HEK293T (cell line): ENCODE data around the gene CRHR2.

Experiments used
- CTCF ChIA-PET: fragments of 350-600 bp; formaldehyde crosslinking; extraction: SDS; loops from one replicate; lab custom pipeline; 2021; ENCODE audit warnings: antibody characterized with exemption, inconsistent platforms; lab: Yijun Ruan, JAX
- POLR2A ChIA-PET: fragments of 350-600 bp; formaldehyde crosslinking; extraction: SDS; loops from one replicate; lab custom pipeline; 2020; ENCODE audit warnings: antibody characterized with exemption, inconsistent platforms; lab: Yijun Ruan, JAX
- DNase-seq: peaks from one replicate; pipeline ENCODE4 v3.0.0; 2012; ENCODE audit warnings: mixed read lengths; ENCODE audit errors: extremely low spot score
- ARNT ChIP-seq: fragments of 450-650 bp; IDR thresholded peaks from 2 replicates; pipeline ENCODE4 v1.6.1; 2017; ENCODE audit warnings: mild to moderate bottlenecking
- BHLHE40 ChIP-seq: fragments of 450-650 bp; IDR thresholded peaks from 2 replicates; pipeline ENCODE4 v1.6.1; 2016; ENCODE audit warnings: mild to moderate bottlenecking, moderate library complexity, borderline replicate concordance
- CTBP1 ChIP-seq: fragments of 450-650 bp; IDR thresholded peaks from 2 replicates; pipeline ENCODE4 v1.6.1; 2016; ENCODE audit warnings: borderline replicate concordance
- ELF4 ChIP-seq: fragments of 450-650 bp; IDR thresholded peaks from 2 replicates; pipeline ENCODE4 v1.6.1; 2017; ENCODE audit warnings: antibody characterized with exemption
- FOXA1 ChIP-seq: fragments of 450-650 bp; IDR thresholded peaks from 2 replicates; pipeline ENCODE4 v1.6.1; 2016; ENCODE audit warnings: mild to moderate bottlenecking
- FOXK2 ChIP-seq: fragments of 450-650 bp; IDR thresholded peaks from 2 replicates; pipeline ENCODE4 v1.6.1; 2016; ENCODE audit warnings: mild to moderate bottlenecking
- FOXM1 ChIP-seq: fragments of 450-650 bp; IDR thresholded peaks from 2 replicates; pipeline ENCODE4 v1.6.1; 2017; ENCODE audit warnings: mild to moderate bottlenecking, borderline replicate concordance
- HDGF ChIP-seq: fragments of 450-650 bp; IDR thresholded peaks from 2 replicates; pipeline ENCODE4 v1.6.1; 2017; ENCODE audit warnings: antibody characterized with exemption, borderline replicate concordance
- L3MBTL2 ChIP-seq: fragments of 450-650 bp; conservative IDR thresholded peaks from 2 replicates; pipeline ENCODE4 v1.6.1; 2016; ENCODE audit warnings: mild to moderate bottlenecking
- LEF1 ChIP-seq: fragments of 450-650 bp; IDR thresholded peaks from 2 replicates; pipeline ENCODE4 v1.6.1; 2017; ENCODE audit warnings: mild to moderate bottlenecking, borderline replicate concordance
- NFRKB ChIP-seq: fragments of 450-650 bp; IDR thresholded peaks from 2 replicates; pipeline ENCODE4 v1.6.1; 2016; ENCODE audit warnings: mild to moderate bottlenecking, moderate library complexity
- SP1 ChIP-seq: fragments of 450-650 bp; IDR thresholded peaks from 2 replicates; pipeline ENCODE4 v1.6.1; 2017
- SUZ12 ChIP-seq: fragments of 450-650 bp; IDR thresholded peaks from 2 replicates; pipeline ENCODE4 v1.6.1; 2016; ENCODE audit warnings: mild to moderate bottlenecking
- TARDBP ChIP-seq: fragments of 450-650 bp; IDR thresholded peaks from 2 replicates; pipeline ENCODE4 v1.6.1; 2016
- ZNF384 ChIP-seq: fragments of 450-650 bp; IDR thresholded peaks from 2 replicates; pipeline ENCODE4 v1.6.1; 2016
- TF ChIP-seq, protein P1 (sequence below): fragments of 450-650 bp; IDR thresholded peaks from 2 replicates; pipeline ENCODE4 v1.6.1; 2016

The CRHR2 gene

DNA sequence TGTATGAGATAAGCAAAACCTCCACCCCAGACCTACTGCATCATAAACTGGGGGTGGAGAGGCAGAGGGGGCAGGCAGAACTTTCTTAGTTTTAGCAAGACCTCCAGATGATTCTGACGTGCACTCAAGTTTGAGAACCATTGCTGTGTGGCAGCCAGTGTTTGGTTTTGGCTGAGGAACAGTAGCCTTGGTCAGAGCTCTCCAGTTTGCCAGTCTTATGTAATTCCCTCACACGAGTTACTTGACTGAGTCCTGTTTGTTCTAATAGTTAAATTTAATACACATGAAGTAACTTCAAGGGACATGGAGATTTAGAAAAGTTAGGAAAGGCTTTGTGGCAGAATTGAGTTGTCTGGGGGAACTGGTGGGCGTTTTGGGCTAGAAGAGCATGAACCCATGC, 49.0 kb downstream of the CRHR2 start:
- CTCF ChIA-PET, result no interaction called here
- DNase-seq, result no peak
- POLR2A ChIA-PET, result no interaction called here
- TF ChIP-seq LEF1, result no peak
- no peak for TF ChIP-seq FOXM1
- TF ChIP-seq, protein P1, sequence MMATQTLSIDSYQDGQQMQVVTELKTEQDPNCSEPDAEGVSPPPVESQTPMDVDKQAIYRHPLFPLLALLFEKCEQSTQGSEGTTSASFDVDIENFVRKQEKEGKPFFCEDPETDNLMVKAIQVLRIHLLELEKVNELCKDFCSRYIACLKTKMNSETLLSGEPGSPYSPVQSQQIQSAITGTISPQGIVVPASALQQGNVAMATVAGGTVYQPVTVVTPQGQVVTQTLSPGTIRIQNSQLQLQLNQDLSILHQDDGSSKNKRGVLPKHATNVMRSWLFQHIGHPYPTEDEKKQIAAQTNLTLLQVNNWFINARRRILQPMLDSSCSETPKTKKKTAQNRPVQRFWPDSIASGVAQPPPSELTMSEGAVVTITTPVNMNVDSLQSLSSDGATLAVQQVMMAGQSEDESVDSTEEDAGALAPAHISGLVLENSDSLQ, result no peak
- no peak for TF ChIP-seq NFRKB
- TF ChIP-seq ELF4, result no peak

DNA sequence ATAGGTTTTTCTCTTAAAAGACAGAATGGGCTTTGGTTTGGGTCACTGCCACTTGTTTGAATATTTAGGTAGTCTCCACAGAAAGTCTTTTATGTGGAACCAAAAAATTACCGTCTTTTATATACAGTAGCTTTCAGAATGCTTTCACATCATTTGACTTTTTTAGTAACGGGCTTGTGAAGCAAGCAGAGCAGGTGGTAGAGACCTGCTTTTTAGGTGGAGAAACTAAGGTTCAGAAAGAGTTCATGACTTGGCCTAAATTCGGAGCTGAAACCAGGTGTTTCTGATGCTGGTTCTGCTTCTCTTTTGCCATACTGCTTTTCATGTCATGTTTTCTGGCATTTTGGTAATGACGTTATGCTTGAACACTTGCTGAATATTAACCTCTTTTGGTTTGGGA, 51.3 kb downstream of the CRHR2 start:
- TF ChIP-seq, protein P1, result no peak
- TF ChIP-seq TARDBP (no peak), FOXK2 (no peak), NFRKB (no peak), CTBP1 (no peak), ARNT (no peak), L3MBTL2 (no peak), ELF4 (no peak), FOXM1 (no peak), LEF1 (no peak)
- no peak for DNase-seq
- ChIA-PET POLR2A (no interaction called here), CTCF (interaction anchor here (0.6 kb wide), 1 partner anchor 349 kb away, joined by 4 read pairs; no protein-coding TSS in a partner anchor)

DNA sequence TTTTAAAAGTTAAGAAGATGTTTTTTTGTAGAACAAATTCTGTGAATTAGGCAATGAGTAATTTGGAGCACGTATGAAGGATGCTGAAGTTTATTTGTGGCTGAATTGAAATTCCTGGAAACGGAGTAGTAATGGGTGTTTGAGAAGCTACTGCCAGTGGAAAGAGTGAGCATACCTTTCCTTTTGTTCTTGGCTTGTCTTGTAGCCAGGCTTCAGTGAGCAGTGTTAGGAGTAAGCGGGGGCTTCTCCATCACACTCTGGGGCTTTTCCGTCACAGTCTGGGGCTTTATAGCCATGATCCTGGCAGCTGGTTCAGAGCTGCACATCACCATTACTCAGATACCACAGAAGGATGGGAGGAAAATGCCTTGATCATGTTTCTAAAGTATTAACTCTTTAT, 55.2 kb downstream of the CRHR2 start:
- TF ChIP-seq HDGF (no peak), TARDBP (no peak), ZNF384 (no peak)
- DNase-seq, result no peak
- ChIA-PET CTCF (no interaction called here), POLR2A (no interaction called here)

DNA sequence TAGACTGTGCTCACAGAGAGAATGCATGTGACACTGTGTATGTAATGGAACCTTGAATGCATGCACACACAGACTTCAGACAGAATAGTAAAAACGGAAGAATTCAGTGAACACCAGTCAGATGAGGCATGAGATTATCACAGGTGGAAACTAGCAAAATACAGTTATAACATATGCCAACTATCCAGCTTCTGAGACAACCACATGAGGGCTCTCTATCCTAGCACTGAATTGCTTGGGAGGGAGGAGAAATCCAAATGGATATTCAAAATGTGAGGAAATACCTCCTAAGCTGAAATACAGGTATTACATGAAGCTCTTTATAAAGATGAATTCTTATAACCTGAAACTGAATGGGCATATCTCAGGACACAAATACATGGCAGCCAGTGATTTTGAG, 57.0 kb downstream of the CRHR2 start:
- TF ChIP-seq ZNF384, result no peak
- TF ChIP-seq SP1, result no peak
- no peak for TF ChIP-seq NFRKB
- no peak for TF ChIP-seq TARDBP
- TF ChIP-seq HDGF, result no peak
- no peak for DNase-seq
- CTCF ChIA-PET, result no interaction called here
- POLR2A ChIA-PET, result no interaction called here

DNA sequence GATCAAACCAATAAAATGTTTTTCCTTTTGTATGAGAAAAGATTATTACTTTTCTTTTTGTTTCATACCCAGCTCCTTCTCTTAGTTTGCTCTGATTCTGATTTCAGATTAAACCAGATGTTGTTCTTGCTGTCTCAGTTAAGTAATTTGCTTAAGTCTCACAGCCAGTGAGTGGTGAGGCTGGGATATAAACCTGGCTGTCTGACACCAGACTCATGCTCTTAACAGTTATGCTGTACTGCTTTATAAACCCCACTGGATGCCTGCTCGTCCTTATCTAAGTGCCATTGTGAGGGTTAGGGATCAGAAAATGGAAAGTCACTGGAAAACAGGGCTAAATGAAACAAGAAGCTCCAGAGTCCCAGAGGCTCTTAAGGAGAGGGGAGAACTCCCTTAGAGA, 63.3 kb downstream of the CRHR2 start:
- ChIA-PET CTCF (no interaction called here), POLR2A (no interaction called here)
- no peak for DNase-seq
- TF ChIP-seq ZNF384, result no peak

DNA sequence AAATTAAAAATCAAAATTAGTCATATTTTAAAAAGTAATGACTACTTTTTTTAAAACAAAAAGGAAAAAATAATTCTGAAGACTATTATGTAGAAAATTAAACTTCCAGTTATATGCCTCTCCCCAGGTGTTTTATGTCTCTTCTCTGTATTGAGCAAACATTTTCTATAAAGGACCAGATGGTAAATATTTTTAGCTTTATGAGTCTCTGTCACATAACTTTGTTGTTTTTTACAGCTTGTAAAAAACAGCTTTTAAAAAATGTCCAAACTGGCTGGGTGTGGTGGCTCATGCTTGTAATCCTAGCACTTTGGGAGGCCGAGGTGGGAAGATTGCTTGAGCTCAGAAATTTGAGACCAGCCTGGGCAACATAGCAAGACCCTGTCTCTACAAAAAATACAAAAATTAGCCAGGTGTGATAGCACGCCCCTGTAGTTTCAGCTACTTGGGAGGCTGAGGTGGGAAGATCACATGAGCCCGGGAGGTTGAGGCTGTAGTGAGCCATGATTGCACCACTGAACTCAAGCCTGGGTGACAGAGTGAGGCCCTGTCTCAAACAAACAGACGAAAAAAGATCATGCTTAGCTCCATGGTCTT, 64.1 kb downstream of the CRHR2 start:
- ChIA-PET CTCF (no interaction called here), POLR2A (no interaction called here)
- TF ChIP-seq LEF1 (no peak), ZNF384 (no peak), ARNT (no peak), FOXM1 (no peak), SP1 (no peak), SUZ12 (no peak), CTBP1 (no peak), FOXK2 (no peak), TARDBP (no peak), ELF4 (no peak), HDGF (no peak), BHLHE40 (no peak), NFRKB (no peak), FOXA1 (no peak)
- TF ChIP-seq, protein P1, result no peak
- DNase-seq, result no peak

DNA sequence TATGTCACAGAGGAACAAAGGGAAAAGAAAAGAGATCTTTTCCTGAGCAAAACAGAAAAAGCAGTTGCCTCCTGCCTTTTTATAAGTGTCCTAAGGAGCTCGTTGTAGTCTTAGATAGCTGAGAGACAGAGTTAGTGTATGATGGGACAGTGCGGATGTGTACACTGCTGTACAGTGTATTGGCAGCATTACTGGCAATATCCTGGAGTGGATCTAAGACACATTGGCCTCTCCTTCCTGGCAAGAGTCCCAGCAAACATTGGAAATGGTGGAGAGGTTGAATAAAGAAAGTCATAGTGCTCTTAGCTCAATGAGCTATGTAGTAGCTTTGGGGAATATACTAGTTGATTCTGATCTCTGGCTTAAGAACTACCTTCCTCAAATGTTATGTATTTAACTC, 64.9 kb downstream of the CRHR2 start:
- DNase-seq, result no peak
- ChIA-PET POLR2A (no interaction called here), CTCF (no interaction called here)
- no peak for TF ChIP-seq ELF4
- no peak for TF ChIP-seq L3MBTL2
- no peak for TF ChIP-seq FOXK2
- TF ChIP-seq SUZ12, result no peak
- no peak for TF ChIP-seq FOXA1
- no peak for TF ChIP-seq LEF1
- TF ChIP-seq FOXM1, result no peak
- no peak for TF ChIP-seq CTBP1
- TF ChIP-seq BHLHE40, result no peak
